ENCODE results near the gene SLC35F1.

- TF ChIP-seq, protein P1, sequence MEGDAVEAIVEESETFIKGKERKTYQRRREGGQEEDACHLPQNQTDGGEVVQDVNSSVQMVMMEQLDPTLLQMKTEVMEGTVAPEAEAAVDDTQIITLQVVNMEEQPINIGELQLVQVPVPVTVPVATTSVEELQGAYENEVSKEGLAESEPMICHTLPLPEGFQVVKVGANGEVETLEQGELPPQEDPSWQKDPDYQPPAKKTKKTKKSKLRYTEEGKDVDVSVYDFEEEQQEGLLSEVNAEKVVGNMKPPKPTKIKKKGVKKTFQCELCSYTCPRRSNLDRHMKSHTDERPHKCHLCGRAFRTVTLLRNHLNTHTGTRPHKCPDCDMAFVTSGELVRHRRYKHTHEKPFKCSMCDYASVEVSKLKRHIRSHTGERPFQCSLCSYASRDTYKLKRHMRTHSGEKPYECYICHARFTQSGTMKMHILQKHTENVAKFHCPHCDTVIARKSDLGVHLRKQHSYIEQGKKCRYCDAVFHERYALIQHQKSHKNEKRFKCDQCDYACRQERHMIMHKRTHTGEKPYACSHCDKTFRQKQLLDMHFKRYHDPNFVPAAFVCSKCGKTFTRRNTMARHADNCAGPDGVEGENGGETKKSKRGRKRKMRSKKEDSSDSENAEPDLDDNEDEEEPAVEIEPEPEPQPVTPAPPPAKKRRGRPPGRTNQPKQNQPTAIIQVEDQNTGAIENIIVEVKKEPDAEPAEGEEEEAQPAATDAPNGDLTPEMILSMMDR (IDR thresholded peaks at IDR 0.05), result no peak
- no peak for TF ChIP-seq POLR2AphosphoS5 (IDR thresholded peaks at IDR 0.05)
- no peak for TF ChIP-seq POLR2A (IDR thresholded peaks at IDR 0.05)
- TF ChIP-seq EP300 (IDR thresholded peaks at IDR 0.05), result no peak
Measured at GRCh38 chr6:117985916-117986315, 78.9 kb downstream of the SLC35F1 start.
